GM18526 (cell line): ENCODE results near the gene OCA2.

Experiments used
- POLR2A ChIP-seq: IDR thresholded peaks from 3 replicates; pipeline ENCODE4 v1.6.1; 2011; ENCODE audit not compliant: insufficient read length; ENCODE audit errors: extremely low read depth

The OCA2 gene

GRCh38 chr15:27833178-27833577 lies 265.9 kb downstream of the OCA2 start:
- no peak for TF ChIP-seq POLR2A

GRCh38 chr15:27832237-27832596 lies 266.9 kb downstream of the OCA2 start:
- TF ChIP-seq POLR2A, result no peak

- TF ChIP-seq POLR2A, result no peak
Measured at GRCh38 chr15:27831384-27832236, 267.5 kb downstream of the OCA2 start.

- no peak for TF ChIP-seq POLR2A
Measured at GRCh38 chr15:27828746-27829145, 270.4 kb downstream of the OCA2 start.

GRCh38 chr15:27826902-27827714 lies 272.0 kb downstream of the OCA2 start:
- no peak for TF ChIP-seq POLR2A

GRCh38 chr15:27826411-27826810 lies 272.7 kb downstream of the OCA2 start:
- no peak for TF ChIP-seq POLR2A

GRCh38 chr15:27824841-27825422 lies 274.2 kb downstream of the OCA2 start:
- TF ChIP-seq POLR2A, result no peak

- TF ChIP-seq POLR2A, result no peak
Measured at GRCh38 chr15:27821273-27821672, 277.8 kb downstream of the OCA2 start.

- TF ChIP-seq POLR2A, result no peak
Measured at GRCh38 chr15:27820722-27821121, 278.4 kb downstream of the OCA2 start.

- no peak for TF ChIP-seq POLR2A
Measured at GRCh38 chr15:27820232-27820631, 278.9 kb downstream of the OCA2 start.

- no peak for TF ChIP-seq POLR2A
Measured at GRCh38 chr15:27817258-27817657, 281.9 kb downstream of the OCA2 start.

GRCh38 chr15:27816790-27817189 lies 282.3 kb downstream of the OCA2 start:
- TF ChIP-seq POLR2A, result no peak

GRCh38 chr15:27815035-27815434 lies 284.1 kb downstream of the OCA2 start:
- TF ChIP-seq POLR2A, result no peak

- no peak for TF ChIP-seq POLR2A
Measured at GRCh38 chr15:27813139-27813538, 286.0 kb downstream of the OCA2 start.

- TF ChIP-seq POLR2A, result no peak
Measured at GRCh38 chr15:27808182-27808581, 290.9 kb downstream of the OCA2 start.

GRCh38 chr15:27807335-27807734 lies 291.8 kb downstream of the OCA2 start:
- no peak for TF ChIP-seq POLR2A
